ENCODE results near the gene MTUS2.

The MTUS2 gene

GRCh38 chr13:29129616-29130015 is 309.5 kb downstream of the MTUS2 start:
- no peaks in the 10 kb centered on the region for H3K4me1 ChIP-seq (ENCODE audit: control insufficient read depth in 1 of 2, insufficient read depth in 1 of 2, low read depth in 1 of 2, low read length in 1 of 2)
- no peaks in the 10 kb centered on the region for H3K36me3 ChIP-seq
- no peaks in the 10 kb centered on the region for H3K9me3 ChIP-seq
- TF ChIP-seq, protein P1, sequence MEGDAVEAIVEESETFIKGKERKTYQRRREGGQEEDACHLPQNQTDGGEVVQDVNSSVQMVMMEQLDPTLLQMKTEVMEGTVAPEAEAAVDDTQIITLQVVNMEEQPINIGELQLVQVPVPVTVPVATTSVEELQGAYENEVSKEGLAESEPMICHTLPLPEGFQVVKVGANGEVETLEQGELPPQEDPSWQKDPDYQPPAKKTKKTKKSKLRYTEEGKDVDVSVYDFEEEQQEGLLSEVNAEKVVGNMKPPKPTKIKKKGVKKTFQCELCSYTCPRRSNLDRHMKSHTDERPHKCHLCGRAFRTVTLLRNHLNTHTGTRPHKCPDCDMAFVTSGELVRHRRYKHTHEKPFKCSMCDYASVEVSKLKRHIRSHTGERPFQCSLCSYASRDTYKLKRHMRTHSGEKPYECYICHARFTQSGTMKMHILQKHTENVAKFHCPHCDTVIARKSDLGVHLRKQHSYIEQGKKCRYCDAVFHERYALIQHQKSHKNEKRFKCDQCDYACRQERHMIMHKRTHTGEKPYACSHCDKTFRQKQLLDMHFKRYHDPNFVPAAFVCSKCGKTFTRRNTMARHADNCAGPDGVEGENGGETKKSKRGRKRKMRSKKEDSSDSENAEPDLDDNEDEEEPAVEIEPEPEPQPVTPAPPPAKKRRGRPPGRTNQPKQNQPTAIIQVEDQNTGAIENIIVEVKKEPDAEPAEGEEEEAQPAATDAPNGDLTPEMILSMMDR (IDR thresholded peaks at IDR 0.05), result no peak
- H3K27ac ChIP-seq, result no peak overlapping the region
- H3K27me3 ChIP-seq, result no peaks in the 10 kb centered on the region
- H3K4me3 ChIP-seq (ENCODE audit: low read depth in 1 of 2, low read length in 1 of 2), result no peak overlapping the region

- TF ChIP-seq, protein P1 (IDR thresholded peaks at IDR 0.05), result no peak
- Histone ChIP-seq H3K9me3 (no peaks in the 10 kb centered on the region), H3K27me3 (no peaks in the 10 kb centered on the region), H3K4me3 (ENCODE audit: low read depth in 1 of 2, low read length in 1 of 2) (no peak overlapping the region), H3K4me1 (ENCODE audit: control insufficient read depth in 1 of 2, insufficient read depth in 1 of 2, low read depth in 1 of 2, low read length in 1 of 2) (no peaks in the 10 kb centered on the region), H3K36me3 (no peaks in the 10 kb centered on the region), H3K27ac (no peak overlapping the region)
Measured at GRCh38 chr13:29131159-29131558, 311.0 kb downstream of the MTUS2 start.

GRCh38 chr13:29131881-29132668 is 311.9 kb downstream of the MTUS2 start:
- no peaks in the 10 kb centered on the region for H3K9me3 ChIP-seq
- no peaks in the 10 kb centered on the region for H3K36me3 ChIP-seq
- H3K4me3 ChIP-seq (ENCODE audit: low read depth in 1 of 2, low read length in 1 of 2), result no peak overlapping the region
- H3K4me1 ChIP-seq (ENCODE audit: control insufficient read depth in 1 of 2, insufficient read depth in 1 of 2, low read depth in 1 of 2, low read length in 1 of 2), result no peaks in the 10 kb centered on the region
- no peak overlapping the region for H3K27ac ChIP-seq
- no peaks in the 10 kb centered on the region for H3K27me3 ChIP-seq
- TF ChIP-seq, protein P1 (IDR thresholded peaks at IDR 0.05), result no peak

GRCh38 chr13:29136341-29136740 is 316.2 kb downstream of the MTUS2 start:
- TF ChIP-seq, protein P1 (IDR thresholded peaks at IDR 0.05), result no peak
- H3K4me3 ChIP-seq (ENCODE audit: low read depth in 1 of 2, low read length in 1 of 2), result no peak overlapping the region
- H3K36me3 ChIP-seq, result no peaks in the 10 kb centered on the region
- H3K27me3 ChIP-seq, result no peaks in the 10 kb centered on the region
- H3K27ac ChIP-seq, result no peak overlapping the region
- no peaks in the 10 kb centered on the region for H3K4me1 ChIP-seq (ENCODE audit: control insufficient read depth in 1 of 2, insufficient read depth in 1 of 2, low read depth in 1 of 2, low read length in 1 of 2)
- no peaks in the 10 kb centered on the region for H3K9me3 ChIP-seq

- Histone ChIP-seq H3K4me3 (ENCODE audit: low read depth in 1 of 2, low read length in 1 of 2) (no peak overlapping the region), H3K4me1 (ENCODE audit: control insufficient read depth in 1 of 2, insufficient read depth in 1 of 2, low read depth in 1 of 2, low read length in 1 of 2) (no peaks in the 10 kb centered on the region), H3K9me3 (no peaks in the 10 kb centered on the region), H3K27ac (no peak overlapping the region), H3K27me3 (no peaks in the 10 kb centered on the region), H3K36me3 (no peaks in the 10 kb centered on the region)
- TF ChIP-seq, protein P1 (IDR thresholded peaks at IDR 0.05), result no peak
Measured at GRCh38 chr13:29137016-29137415, 316.9 kb downstream of the MTUS2 start.
